IPS DF 6.9 (cell line): ENCODE measurements around the gene PIAS4.
A peak's percentile ranks its signal among the peaks of the same experiment; 100 is the strongest.

Experiments
- DNase-seq: peaks from one replicate; pipeline ENCODE4 v3.0.0-alpha.2; 2013; ENCODE audit warnings: low read depth, low spot score
- H3K27ac ChIP-seq: one replicate; pipeline ENCODE4 v1.5.1; 2013; ENCODE audit warnings: low read length, control low read depth
- H3K27me3 ChIP-seq: 2 replicates; pipeline ENCODE4 v1.6.1; 2013; ENCODE audit warnings: mild to moderate bottlenecking, low read length; ENCODE audit not compliant: control insufficient read depth, insufficient read depth
- H3K36me3 ChIP-seq: 2 replicates; pipeline ENCODE4 v1.6.1; 2013; ENCODE audit warnings: low read length; ENCODE audit not compliant: control insufficient read depth, insufficient read depth
- H3K4me1 ChIP-seq: 2 replicates; pipeline ENCODE4 v1.6.1; 2013; ENCODE audit warnings: low read length; ENCODE audit not compliant: control insufficient read depth, insufficient read depth
- H3K4me3 ChIP-seq: 2 replicates; pipeline ENCODE4 v1.5.1; 2013; ENCODE audit warnings: mild to moderate bottlenecking, low read length
- H3K9me3 ChIP-seq: 2 replicates; pipeline ENCODE4 v1.6.1; 2013; ENCODE audit warnings: low read length, inconsistent platforms; ENCODE audit not compliant: control insufficient read depth, insufficient read depth
- WGBS: extraction: QIAGEN DNeasy Blood & Tissue Kit; methylation state at CpG from one replicate; pipeline ENCODE4 v1.1.7; 2013; ENCODE audit warnings: mixed read lengths, missing lambda C conversion rate; ENCODE audit not compliant: insufficient read length, insufficient coverage; 5-methylcytosine and 5-hydroxymethylcytosine counted together

The PIAS4 gene

GRCh38 chr19:4062419-4063368, 55.2 kb downstream of the PIAS4 start:
- no CpG with 5 or more reads among the region's 30 CpGs for WGBS
- H3K27ac ChIP-seq, result no peak overlapping the region
- H3K4me3 ChIP-seq, result no peak overlapping the region
- no peak for DNase-seq
- H3K4me1 ChIP-seq, result peaks cover 9% of the 10 kb centered on the region; the same call in 1 of the 2 replicates
- H3K27me3 ChIP-seq, result no peaks in the 10 kb centered on the region; the same call in 1 of the 2 replicates
- 0 out of 2 replicates have a peak, but pooled peaks cover 2% of the 10 kb centered on the region for H3K36me3 ChIP-seq
- no peaks in the 10 kb centered on the region for H3K9me3 ChIP-seq

GRCh38 chr19:4063369-4064148, 56.0 kb downstream of the PIAS4 start:
- Histone ChIP-seq H3K27ac (no peak overlapping the region), H3K27me3 (peaks cover 6% of the 10 kb centered on the region; the same call in 1 of the 2 replicates), H3K4me1 (peaks cover 9% of the 10 kb centered on the region; the same call in 1 of the 2 replicates), H3K4me3 (peak overlapping the region; percentile 68; the same call in 1 of the 2 replicates), H3K36me3 (0 out of 2 replicates have a peak, but pooled peaks cover 2% of the 10 kb centered on the region), H3K9me3 (no peaks in the 10 kb centered on the region)
- no peak for DNase-seq
- WGBS, result no CpG with 5 or more reads among the region's 31 CpGs

DNA sequence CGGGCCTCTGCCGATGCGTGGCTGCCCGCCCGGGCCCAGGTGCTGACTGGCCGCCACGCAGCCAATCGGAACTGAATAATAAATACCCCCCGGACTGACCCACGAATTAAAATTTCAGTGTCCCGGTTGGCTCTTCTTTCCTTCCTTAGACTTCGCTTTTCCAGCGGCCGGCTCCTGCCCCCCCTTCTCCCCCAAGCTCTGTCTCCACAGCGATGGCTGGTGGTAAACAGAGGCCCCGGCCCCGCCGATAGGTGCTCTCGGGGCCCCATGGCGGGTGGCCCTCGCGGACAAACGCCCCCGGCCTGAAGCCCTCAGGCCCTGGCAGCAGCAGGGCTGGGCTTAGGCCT, 56.6 kb downstream of the PIAS4 start:
- H3K4me1 ChIP-seq, result peaks cover 9% of the 10 kb centered on the region; the same call in 1 of the 2 replicates
- DNase-seq, result no peak

GRCh38 chr19:4064496-4065260, 57.1 kb downstream of the PIAS4 start:
- H3K27me3 ChIP-seq, result peaks cover 10% of the 10 kb centered on the region
- WGBS, result no CpG with 5 or more reads among the region's 57 CpGs
- H3K4me1 ChIP-seq, result peaks cover 9% of the 10 kb centered on the region; the same call in 1 of the 2 replicates
- H3K27ac ChIP-seq, result no peak overlapping the region
- 0 out of 2 replicates have a peak, but pooled peaks cover 2% of the 10 kb centered on the region for H3K36me3 ChIP-seq
- H3K4me3 ChIP-seq, result peak overlapping the region; percentile 68
- DNase-seq, result no peak
- H3K9me3 ChIP-seq, result no peaks in the 10 kb centered on the region

More for the DNA sequence above, 56.6 kb downstream of the PIAS4 start:
- no CpG with 5 or more reads among the region's 24 CpGs for WGBS
- Histone ChIP-seq H3K27me3 (peaks cover 9% of the 10 kb centered on the region), H3K36me3 (0 out of 2 replicates have a peak, but pooled peaks cover 2% of the 10 kb centered on the region), H3K27ac (no peak overlapping the region), H3K9me3 (no peaks in the 10 kb centered on the region), H3K4me3 (peak overlapping the region; percentile 68)

DNA sequence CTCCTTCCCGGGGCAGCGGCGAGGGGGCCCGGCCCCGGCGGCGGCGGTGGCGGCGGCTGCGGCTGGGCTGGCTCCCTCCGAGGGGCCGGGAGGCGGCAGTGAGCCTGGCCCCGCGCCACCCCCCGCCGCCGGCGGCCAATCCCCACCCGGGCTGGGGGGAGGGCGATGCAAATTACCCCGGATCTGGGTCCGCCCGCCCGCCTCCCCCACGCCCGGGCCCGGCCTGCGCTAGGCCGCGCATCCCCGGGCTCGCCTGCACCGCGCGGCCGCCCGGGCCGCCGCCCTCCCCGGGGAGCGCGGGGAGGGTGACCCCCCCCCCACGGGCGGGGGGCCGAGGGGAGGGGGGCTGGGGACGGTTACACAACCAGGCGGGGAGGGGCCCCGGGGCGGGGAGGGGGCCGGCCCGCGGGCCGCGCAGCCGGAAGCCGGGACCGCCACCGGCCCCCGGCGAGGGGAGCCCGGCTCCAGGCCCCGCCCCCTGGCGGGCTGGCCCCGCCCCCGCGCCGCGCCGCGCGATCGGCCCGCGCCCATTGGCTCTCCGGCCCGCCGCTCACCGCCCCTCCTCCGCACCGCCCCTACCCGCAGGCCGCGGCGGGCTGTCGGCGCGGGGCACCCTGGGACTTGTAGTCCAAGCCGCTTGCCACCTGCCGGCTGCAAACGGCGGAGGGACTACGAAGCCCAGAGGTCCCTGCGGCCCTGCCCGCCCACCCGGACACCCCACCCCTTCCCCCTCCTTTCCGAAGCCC, 58.1 kb downstream of the PIAS4 start:
- peak; percentile 87 for DNase-seq
- Histone ChIP-seq H3K9me3 (no peaks in the 10 kb centered on the region), H3K27me3 (peaks cover 10% of the 10 kb centered on the region), H3K4me3 (peak overlapping the region; percentile 68), H3K36me3 (0 out of 2 replicates have a peak, but pooled peaks cover 2% of the 10 kb centered on the region), H3K4me1 (peaks cover 5% of the 10 kb centered on the region; the same call in 1 of the 2 replicates), H3K27ac (no peak overlapping the region)
- WGBS, result no CpG with 5 or more reads among the region's 98 CpGs

GRCh38 chr19:4066176-4066606, 58.7 kb downstream of the PIAS4 start:
- Histone ChIP-seq H3K4me1 (peaks cover 3% of the 10 kb centered on the region; the same call in 1 of the 2 replicates), H3K27ac (no peak overlapping the region), H3K36me3 (0 out of 2 replicates have a peak, but pooled peaks cover 2% of the 10 kb centered on the region), H3K9me3 (no peaks in the 10 kb centered on the region), H3K4me3 (peak overlapping the region; percentile 37; the same call in 1 of the 2 replicates), H3K27me3 (peaks cover 10% of the 10 kb centered on the region)
- WGBS, result no CpG with 5 or more reads among the region's 31 CpGs
- no peak for DNase-seq

GRCh38 chr19:4066682-4067395, 59.3 kb downstream of the PIAS4 start, which contains the start of gene ZBTB7A:
Gene ZBTB7A (minus strand): TSS chr19:4066899. CDS start chr19:4055232, 11,667 bp downstream.
- H3K36me3 ChIP-seq, result 0 out of 2 replicates have a peak, but pooled peaks cover 2% of the 10 kb centered on the region
- H3K4me1 ChIP-seq, result peaks cover 3% of the 10 kb centered on the region; the same call in 1 of the 2 replicates
- peaks cover 10% of the 10 kb centered on the region for H3K27me3 ChIP-seq
- H3K4me3 ChIP-seq, result peak within 1 kb of the TSS; percentile 37
- no CpG with 5 or more reads among the region's 85 CpGs for WGBS
- DNase-seq, result no peak
- no peaks in the 10 kb centered on the region for H3K9me3 ChIP-seq
- H3K27ac ChIP-seq, result no peak within 1 kb of the TSS

- H3K4me1 ChIP-seq, result peaks cover 3% of the 10 kb centered on the region; the same call in 1 of the 2 replicates
- peak overlapping the region; percentile 37; the same call in 1 of the 2 replicates for H3K4me3 ChIP-seq
- H3K27ac ChIP-seq, result no peak overlapping the region
- no peak for DNase-seq
- H3K27me3 ChIP-seq, result peaks cover 10% of the 10 kb centered on the region
- H3K9me3 ChIP-seq, result no peaks in the 10 kb centered on the region
- no CpG with 5 or more reads among the region's 58 CpGs for WGBS
- 0 out of 2 replicates have a peak, but pooled peaks cover 2% of the 10 kb centered on the region for H3K36me3 ChIP-seq
Observed at GRCh38 chr19:4067396-4068046, 60.0 kb downstream of the PIAS4 start.
